IMR-90 (cell line): ENCODE measurements around the gene CAVIN4.

Experiments used
- BHLHE40 ChIP-seq: fragments of 150-350 bp; IDR thresholded peaks from 2 replicates; pipeline ENCODE4 v1.6.1; 2016; ENCODE audit warnings: mild to moderate bottlenecking, low read depth, low read length
- FOS ChIP-seq: fragments of 150-350 bp; IDR thresholded peaks from 2 replicates; pipeline ENCODE4 v1.6.1; 2016; ENCODE audit warnings: low read depth, low read length
- MAZ ChIP-seq: IDR thresholded peaks from 2 replicates; pipeline ENCODE4 v1.6.1; 2012; ENCODE audit warnings: low read depth, mild to moderate bottlenecking, low read length, improper control_type of control experiment, moderate library complexity, borderline replicate concordance
- POLR2A ChIP-seq: IDR thresholded peaks from 2 replicates; pipeline ENCODE4 v1.6.1; 2012; ENCODE audit warnings: mild to moderate bottlenecking, low read depth, low read length
- RAD21 ChIP-seq: IDR thresholded peaks from 2 replicates; pipeline ENCODE4 v1.6.1; 2012; ENCODE audit warnings: low read length, improper control_type of control experiment
- RCOR1 ChIP-seq: IDR thresholded peaks from 2 replicates; pipeline ENCODE4 v1.6.1; 2012; ENCODE audit warnings: mild to moderate bottlenecking, low read length, improper control_type of control experiment; ENCODE audit not compliant: insufficient replicate concordance
- RFX5 ChIP-seq: IDR thresholded peaks from 2 replicates; pipeline ENCODE4 v1.8.0; 2012; ENCODE audit warnings: low read depth, mild to moderate bottlenecking, low read length, moderate library complexity
- TF ChIP-seq, protein P1 (sequence below): conservative IDR thresholded peaks from 2 replicates; pipeline ENCODE4 v1.5.1; 2012; ENCODE audit warnings: mild to moderate bottlenecking, low read depth, low read length, improper control_type of control experiment

DNA sequence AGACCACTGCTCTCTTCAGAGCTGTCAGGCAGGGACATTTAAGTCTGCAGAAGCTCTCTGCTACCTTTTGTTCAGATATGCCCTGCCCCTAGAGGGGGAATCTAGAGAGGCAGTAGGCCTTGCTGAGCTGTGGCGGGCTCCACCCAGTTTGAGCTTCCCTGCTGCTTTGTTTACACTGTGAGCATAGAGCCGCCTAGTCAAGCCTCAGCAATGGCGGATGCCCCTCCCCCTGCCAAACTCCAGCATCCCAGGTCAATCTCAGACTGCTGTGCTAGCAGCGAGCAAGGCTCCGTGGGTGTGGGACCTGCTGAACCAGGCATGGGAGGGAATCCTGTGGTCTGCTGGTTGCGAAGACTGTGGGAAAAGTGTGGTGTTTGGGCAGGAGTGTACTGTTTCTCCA lies 59.9 kb downstream of the CAVIN4 start:
- TF ChIP-seq, protein P1, sequence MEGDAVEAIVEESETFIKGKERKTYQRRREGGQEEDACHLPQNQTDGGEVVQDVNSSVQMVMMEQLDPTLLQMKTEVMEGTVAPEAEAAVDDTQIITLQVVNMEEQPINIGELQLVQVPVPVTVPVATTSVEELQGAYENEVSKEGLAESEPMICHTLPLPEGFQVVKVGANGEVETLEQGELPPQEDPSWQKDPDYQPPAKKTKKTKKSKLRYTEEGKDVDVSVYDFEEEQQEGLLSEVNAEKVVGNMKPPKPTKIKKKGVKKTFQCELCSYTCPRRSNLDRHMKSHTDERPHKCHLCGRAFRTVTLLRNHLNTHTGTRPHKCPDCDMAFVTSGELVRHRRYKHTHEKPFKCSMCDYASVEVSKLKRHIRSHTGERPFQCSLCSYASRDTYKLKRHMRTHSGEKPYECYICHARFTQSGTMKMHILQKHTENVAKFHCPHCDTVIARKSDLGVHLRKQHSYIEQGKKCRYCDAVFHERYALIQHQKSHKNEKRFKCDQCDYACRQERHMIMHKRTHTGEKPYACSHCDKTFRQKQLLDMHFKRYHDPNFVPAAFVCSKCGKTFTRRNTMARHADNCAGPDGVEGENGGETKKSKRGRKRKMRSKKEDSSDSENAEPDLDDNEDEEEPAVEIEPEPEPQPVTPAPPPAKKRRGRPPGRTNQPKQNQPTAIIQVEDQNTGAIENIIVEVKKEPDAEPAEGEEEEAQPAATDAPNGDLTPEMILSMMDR: no peak
- TF ChIP-seq BHLHE40: no peak
- no peak for TF ChIP-seq RCOR1
- TF ChIP-seq POLR2A: no peak
- TF ChIP-seq FOS: no peak
- TF ChIP-seq MAZ: no peak
- TF ChIP-seq RFX5: no peak
- TF ChIP-seq RAD21: no peak
